ENCODE data around the gene FOXS1.

DNA sequence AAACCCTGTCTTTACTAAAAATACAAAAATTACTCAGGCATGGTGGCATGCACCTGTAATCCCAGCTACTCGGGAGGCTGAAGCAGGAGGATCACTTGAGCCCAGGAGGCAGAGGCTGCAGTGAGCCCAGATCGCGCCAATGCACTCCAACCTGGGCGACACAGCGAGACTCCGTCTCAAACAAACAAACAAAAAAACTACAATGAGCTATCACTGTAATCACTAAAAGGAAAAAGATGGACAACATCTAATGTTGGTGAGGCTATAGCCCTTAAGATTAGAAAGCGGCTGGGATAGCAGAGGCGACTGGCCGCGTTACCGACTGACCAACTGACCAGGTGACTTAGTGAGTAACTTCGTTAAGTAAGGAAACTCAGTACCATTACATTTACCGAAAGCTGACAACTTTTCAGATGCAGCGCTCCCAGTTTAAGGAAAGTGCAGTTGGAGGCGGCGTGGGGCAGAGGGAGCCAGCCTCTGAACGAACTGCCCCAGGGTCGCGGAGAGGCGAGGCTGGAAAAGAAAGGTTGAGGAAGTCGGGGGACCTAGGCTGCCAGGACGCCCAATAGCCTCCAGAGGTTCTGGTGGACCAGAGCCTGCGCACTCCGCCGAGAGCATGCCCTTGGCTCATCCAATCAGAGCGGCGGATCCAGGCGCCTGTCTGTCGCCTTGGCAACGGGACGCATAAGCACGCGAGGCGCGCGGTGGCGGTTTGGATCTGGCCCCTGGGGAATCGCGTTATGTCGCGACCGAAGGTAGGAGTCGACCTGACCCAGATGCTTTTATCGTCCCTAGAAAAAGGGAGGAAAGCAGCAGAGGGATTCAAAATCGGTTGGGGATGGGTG is 34.0 kb upstream of the FOXS1 start:
- TF ChIP-seq, protein P1, sequence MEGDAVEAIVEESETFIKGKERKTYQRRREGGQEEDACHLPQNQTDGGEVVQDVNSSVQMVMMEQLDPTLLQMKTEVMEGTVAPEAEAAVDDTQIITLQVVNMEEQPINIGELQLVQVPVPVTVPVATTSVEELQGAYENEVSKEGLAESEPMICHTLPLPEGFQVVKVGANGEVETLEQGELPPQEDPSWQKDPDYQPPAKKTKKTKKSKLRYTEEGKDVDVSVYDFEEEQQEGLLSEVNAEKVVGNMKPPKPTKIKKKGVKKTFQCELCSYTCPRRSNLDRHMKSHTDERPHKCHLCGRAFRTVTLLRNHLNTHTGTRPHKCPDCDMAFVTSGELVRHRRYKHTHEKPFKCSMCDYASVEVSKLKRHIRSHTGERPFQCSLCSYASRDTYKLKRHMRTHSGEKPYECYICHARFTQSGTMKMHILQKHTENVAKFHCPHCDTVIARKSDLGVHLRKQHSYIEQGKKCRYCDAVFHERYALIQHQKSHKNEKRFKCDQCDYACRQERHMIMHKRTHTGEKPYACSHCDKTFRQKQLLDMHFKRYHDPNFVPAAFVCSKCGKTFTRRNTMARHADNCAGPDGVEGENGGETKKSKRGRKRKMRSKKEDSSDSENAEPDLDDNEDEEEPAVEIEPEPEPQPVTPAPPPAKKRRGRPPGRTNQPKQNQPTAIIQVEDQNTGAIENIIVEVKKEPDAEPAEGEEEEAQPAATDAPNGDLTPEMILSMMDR (IDR thresholded peaks at IDR 0.05; ENCODE audit: low read depth, low read length, poor library complexity, severe bottlenecking): no peak
- TF ChIP-seq EZH2phosphoT487 (IDR thresholded peaks at IDR 0.05; ENCODE audit: borderline replicate concordance, low read length): no peak
